Middle frontal gyrus (tissue), 1 donor: ENCODE measurements around the gene RORC.

Experiments
- DNase-seq: peaks from one replicate; pipeline ENCODE4 v3.0.0-alpha.2; 2015; ENCODE audit warnings: low spot score; ENCODE audit errors: extremely low spot score

RORC gene

DNA sequence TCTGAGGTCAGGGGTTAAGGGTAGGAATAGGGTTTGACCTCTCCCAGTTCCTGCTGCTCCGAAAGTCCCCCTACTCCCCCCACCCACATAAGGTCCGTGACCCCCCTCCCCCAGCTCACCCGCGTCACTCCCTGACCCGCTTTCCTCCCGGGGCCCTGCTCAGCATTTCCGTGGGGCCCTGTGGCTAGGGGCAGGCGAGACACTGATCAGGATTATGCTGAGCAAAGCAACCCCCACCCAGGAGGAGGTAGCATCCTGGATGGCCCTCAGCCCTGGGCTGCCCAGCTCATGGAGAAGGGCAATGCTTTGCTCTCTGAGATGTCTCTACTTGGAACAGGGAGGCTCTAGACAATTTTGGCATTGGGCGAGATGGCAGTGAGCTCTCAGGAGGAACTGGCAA is 3.7 kb downstream of the RORC start:
- no peak for DNase-seq

GRCh38 chr1:151825751-151826660 is 5.6 kb downstream of the RORC start:
- no peak for DNase-seq

DNA sequence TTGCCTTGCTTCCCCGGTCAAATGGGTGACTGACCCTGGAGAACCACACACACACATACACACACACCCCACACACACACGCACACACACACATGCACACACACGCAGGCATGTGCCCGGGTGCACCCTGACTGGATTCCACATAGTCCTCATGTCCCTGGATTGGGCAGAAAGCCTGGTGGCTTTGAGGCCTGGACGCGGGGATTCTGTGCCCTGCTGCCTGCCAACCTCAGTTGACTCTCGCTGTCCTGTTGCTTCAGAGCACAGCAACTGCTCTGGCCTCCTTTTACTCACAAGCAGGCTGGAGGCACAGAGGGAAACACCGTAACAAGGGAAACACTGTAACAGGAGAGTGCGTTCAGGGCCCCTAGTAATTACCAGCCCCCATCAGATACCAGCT is 6.4 kb downstream of the RORC start:
- no peak for DNase-seq

- DNase-seq: no peak
These were observed 8.4 kb downstream of the RORC start for GRCh38 chr1:151823175-151823574.

GRCh38 chr1:151822404-151822803 is 9.2 kb downstream of the RORC start:
- DNase-seq: no peak

- DNase-seq: no peak
These were observed 10.7 kb downstream of the RORC start for GRCh38 chr1:151820940-151821339.

DNA sequence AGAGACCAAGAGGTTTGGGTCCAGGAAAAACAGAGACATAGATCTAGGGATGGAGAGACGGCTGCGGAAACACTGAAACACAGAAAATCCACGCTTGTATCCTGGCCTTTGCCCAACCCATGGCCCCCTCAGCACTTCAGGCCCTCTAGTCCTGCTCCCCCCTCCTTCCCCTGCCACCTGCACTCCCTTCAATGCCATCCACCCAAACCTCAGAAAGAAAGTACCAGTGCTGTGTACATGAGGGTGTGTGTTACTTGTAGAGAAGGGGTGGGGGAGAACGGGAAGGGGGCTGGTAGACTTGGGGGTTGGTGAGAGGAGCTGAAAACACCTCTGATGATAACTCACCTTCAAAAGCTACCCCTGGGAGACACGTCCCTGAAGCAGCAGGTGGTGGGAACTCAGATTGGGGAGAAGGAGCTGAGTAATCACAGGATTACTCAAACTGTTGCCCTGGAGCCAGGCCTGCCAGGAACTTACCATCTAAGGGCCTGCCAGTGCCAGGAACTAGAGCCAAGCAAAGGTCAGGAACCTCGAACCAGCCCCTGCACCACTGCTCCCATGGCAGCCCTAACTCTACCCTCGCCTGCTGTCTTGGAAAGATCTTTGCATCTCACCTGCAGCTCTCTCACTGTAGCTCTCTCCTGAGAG is 11.5 kb downstream of the RORC start:
- DNase-seq: no peak

DNA sequence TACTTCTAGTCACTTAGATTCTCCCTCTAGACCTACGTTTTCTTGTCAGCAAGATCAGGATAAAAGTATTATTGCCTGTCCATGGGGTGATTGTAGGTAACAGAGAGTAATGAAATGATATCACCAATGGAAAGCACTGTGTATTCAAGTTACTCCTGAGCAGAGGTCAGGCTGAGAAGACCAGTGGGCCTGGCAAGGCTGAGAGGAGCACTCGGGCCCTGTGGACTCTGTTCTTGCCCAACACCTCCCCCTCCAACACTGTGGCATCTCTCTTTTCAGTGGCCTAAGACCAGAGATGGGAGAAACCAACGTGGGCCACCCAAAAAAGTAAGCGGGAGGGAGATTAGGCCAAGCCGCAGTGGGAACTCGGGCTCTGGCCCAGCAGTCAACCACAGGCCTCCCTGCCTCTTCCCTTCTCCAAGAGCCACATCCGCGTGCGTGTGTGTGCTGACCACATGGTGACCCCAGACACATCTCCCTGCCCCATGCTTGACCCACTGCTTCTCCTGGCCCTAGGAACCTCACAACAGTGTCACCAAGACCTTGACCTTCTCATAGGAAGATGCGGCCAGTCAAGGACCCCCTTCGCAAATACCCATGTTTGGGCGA is 12.3 kb downstream of the RORC start:
- DNase-seq: no peak

- no peak for DNase-seq
These were observed 14.3 kb downstream of the RORC start for GRCh38 chr1:151817353-151817730.

GRCh38 chr1:151816548-151817352 is 14.9 kb downstream of the RORC start:
- no peak for DNase-seq

DNA sequence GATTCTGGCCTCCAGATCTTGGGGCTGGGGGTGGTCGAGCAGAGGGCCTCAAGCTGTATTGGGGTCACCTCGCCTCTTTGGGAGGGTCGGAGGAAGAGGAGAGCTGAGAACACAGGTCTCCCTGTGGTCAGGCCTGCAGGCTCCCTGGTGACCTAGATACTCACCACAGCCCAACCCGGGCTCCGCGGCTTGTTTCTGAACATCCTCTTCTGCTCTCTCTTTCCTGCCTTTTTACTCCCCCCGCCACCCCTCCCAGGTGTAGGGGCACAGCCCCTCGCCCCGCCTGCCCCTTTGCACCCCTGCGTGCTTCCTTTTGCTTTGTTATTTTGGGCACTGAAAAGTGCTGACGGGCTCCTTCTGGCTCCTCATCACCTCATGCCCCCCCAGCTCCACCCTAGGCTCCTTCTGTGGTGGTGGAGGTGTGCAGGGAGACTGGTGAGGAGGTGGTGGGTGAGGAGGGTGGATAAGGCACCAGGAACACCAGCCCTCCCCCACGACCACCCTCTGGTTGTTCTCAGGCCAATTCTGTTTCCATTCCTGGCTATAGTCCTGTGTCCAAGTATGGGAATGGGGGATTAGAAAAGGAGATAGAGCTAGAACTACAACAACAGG is 15.8 kb downstream of the RORC start:
- no peak for DNase-seq

- DNase-seq: no peak
These were observed 16.5 kb downstream of the RORC start for GRCh38 chr1:151814971-151815545.

- DNase-seq: no peak
These were observed 17.2 kb downstream of the RORC start for GRCh38 chr1:151814426-151814825.

DNA sequence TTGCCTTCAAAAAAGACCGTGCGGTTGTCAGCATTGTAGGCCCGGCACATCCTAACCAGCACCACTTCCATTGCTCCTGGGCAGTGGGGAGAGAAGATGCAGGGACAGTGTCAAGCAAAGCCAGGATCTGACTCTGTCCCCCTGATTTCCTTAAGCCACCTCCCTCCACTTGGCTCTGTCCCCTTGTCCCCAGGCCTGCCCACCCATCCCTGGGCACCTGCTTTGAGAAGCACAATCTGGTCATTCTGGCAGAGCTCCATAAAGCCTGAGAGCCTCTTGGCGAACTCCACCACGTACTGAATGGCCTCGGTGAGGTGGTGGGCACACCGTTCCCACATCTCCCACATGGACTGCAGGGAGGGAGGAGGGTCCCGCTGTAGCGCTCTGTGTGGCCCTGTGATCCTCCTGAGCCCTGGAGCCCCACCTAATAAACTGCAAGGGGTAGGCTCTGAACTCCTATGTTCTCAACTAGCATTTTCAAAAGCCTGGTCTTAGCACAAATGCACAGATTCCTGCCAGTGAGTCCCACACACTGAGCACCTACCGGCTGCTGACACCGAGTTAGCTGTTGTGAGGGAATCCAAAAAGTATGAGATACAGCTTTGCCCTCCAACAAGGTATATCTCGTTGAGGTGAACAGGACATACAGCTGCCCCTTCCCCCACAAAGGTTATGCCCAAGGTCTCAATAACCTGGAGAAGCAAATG is 18.2 kb downstream of the RORC start:
- DNase-seq: no peak

- no peak for DNase-seq
These were observed 20.4 kb downstream of the RORC start for GRCh38 chr1:151811181-151811580.

DNA sequence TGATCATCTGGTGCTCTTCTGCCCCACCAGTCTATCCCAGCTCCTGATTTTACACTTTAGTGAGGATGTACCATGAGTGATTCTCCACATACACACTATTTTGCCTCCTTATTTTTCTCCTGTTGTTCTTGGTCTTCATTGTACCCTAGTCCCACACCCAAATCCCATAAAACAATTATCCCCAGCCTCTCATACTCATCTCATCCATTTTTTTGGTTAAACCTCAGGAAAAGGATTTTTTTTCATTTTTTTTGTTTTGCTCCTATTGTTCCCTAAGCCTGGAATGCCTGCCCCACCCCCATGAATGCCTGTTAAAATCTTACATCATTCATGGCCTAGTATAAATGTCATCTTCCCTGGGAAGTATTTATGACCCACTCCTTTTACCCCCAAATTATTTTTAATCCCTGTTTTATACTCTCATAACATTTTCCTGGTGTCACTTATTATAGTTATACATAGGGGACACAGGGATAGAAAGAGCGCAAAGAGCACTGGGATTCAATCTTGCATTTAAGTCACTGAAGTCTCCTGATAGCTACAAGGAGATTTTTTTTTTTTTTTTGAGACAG is 21.5 kb downstream of the RORC start:
- no peak for DNase-seq

DNA sequence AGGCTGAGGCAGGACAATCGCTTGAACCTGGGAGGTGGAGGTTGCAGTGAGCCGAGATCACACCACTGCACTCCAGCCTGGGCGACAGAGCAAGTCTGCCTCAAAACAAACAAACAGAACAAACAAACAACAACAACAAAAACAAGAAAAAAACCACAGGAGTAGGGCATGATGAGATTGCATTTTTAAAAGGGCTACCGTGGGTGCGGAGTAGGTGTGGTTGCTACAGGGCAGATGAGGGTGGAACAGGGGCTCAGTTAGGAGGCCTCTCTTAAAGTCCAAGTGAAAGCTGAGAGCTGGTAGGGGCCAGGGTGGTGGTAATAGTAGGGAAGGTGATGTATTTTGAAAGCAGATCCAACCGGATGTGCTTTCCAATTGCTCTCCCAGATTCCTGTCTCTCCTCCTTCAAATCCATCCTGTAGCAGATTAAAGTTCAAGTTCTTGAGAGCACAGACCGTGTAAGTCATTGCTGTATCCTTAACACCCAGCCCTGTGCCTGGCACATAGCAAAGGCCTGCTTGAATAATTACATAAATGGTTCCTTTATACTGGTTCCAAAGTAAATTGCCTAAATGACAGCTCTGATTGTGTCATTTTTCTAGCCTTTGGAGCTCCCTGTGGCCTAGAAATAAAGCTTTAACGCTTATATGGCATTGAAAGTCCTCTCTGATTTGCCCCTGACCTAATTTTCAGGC is 22.2 kb downstream of the RORC start:
- DNase-seq: no peak

GRCh38 chr1:151807766-151808165 is 23.8 kb downstream of the RORC start:
- no peak for DNase-seq

DNA sequence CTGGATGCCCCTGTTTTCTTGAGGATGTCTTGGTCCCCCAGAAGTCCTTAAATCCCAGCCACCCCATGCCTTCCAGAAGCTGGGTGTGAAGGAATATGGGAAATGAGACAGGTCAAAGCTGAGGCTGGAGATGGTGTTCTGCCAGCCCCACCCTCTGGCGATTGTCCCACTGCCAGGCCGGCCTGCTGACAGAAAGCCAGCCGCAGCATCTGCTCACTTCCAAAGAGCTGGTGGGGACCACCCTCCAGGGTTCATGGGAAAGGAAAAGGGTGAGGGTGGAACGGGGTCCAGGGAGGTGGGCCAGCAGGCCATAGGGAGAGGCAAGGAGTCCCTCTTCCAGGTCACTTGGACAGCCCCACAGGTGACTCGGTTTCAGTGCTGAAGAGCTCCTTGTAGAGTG is 24.5 kb downstream of the RORC start:
- no peak for DNase-seq
